Measurements from ENCODE around the gene AJAP1.

DNA sequence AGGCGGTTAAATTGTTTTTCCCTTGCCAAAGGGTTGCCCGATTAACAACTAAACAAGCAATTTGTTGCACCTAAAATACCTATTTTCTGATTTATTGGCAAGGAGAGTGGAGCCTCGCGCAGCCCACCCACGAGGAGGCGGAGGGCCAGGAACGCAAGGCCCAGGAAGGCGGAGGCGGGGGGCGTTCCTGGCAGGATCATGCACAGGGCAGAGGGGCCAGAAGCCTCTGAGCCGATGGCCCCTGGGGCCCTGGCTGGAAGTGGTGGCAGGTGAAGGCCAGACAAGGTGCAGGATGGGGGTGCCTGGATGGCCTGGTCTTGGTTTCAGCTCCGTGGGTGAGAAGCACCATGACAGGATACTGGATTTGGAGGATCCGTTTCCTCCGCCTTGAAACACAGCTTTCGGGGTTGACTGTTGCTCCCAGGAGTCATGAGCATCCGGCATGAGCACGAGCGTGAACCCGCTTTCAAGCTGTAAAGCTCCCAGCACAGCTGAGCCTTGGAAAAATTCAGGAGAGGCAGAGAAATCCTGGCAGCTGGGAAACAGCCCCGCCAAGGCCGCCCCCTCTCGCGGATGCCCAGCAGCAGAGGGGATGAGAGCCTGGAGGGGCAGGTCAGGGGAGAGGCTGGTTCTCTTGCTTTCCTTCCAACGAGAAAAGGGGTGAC lies 35.0 kb downstream of the AJAP1 start:
- TF ChIP-seq CTCF (IDR thresholded peaks at IDR 0.05) = no peak
- no peak for TF ChIP-seq POLR2A (IDR thresholded peaks at IDR 0.05)
- no peak for TF ChIP-seq POLR2AphosphoS5 (IDR thresholded peaks at IDR 0.05)

All from breast epithelium (tissue), 3 donors.